ENCODE results near the gene ZNF526. TPM values are rescaled to one million over a fixed set of nuclear protein-coding genes. Genes with fewer than 3 reads are reported as not detected.

Gene ZNF526, protein sequence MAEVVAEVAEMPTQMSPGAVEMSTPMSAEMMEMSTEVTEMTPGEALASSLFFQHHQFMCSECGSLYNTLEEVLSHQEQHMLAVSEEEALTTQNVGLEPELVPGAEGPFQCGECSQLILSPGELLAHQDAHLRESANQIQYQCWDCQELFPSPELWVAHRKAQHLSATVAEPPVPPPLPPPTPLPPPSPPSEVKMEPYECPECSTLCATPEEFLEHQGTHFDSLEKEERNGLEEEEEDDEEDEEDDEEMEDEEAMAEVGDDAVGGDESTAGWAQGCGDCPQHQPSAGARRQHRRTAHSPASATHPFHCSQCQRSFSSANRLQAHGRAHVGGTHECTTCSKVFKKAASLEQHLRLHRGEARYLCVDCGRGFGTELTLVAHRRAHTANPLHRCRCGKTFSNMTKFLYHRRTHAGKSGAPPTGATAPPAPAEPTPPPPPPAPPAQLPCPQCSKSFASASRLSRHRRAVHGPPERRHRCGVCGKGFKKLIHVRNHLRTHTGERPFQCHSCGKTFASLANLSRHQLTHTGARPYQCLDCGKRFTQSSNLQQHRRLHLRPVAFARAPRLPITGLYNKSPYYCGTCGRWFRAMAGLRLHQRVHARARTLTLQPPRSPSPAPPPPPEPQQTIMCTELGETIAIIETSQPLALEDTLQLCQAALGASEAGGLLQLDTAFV
- 8.7 and 9.1 TPM in 2 replicates for total RNA-seq

DNA sequence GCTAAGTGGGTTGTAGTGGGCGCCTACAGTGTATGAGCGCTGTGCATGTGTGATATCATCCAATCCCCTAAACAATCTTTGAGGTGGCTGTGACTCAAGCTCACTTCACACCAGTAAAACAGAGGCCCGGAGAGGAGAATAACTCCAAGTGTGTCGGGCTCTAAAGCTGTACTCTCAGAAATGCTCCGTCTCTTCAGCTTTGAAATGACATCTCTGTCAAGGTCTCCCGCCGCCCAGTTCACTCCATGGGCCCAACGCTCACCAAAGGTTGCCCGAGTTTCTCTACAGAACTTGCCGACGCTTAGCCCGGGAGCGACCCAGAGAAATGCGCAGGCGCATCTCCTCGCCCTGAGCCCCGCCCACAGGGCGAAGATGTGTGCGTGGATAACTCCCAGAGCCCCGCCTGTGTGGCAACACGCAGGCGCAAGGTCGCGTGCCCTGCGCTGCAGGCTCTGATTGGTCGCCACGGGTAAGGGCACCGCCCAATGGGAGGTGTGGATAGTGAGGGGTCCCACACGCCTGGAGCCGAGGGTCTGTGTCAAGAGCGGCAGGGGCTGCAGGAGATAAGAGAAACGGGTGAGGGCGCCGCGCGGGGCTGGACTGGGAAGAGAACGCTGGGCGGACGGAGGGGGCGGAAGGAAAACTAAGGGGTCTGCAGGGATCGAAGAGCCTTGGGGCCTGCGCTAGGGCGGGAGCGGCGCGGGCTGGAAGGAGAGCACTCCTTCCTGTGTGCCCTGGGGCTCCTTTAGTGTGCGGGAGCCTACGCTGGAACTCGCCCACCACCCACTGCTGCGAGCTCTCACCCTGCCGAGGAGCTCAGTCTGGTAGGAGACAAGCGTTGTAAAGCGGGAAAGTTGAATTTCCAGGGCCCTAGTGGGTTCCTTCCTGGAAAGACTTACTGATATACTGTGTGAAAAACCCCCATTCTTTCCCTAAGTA, at the start of gene ZNF526:
TSS of gene ZNF526 (plus strand) at position 501 of the 939 bp plus-strand sequence. CDS start 4,092 bp downstream, outside the sequence.

DNA sequence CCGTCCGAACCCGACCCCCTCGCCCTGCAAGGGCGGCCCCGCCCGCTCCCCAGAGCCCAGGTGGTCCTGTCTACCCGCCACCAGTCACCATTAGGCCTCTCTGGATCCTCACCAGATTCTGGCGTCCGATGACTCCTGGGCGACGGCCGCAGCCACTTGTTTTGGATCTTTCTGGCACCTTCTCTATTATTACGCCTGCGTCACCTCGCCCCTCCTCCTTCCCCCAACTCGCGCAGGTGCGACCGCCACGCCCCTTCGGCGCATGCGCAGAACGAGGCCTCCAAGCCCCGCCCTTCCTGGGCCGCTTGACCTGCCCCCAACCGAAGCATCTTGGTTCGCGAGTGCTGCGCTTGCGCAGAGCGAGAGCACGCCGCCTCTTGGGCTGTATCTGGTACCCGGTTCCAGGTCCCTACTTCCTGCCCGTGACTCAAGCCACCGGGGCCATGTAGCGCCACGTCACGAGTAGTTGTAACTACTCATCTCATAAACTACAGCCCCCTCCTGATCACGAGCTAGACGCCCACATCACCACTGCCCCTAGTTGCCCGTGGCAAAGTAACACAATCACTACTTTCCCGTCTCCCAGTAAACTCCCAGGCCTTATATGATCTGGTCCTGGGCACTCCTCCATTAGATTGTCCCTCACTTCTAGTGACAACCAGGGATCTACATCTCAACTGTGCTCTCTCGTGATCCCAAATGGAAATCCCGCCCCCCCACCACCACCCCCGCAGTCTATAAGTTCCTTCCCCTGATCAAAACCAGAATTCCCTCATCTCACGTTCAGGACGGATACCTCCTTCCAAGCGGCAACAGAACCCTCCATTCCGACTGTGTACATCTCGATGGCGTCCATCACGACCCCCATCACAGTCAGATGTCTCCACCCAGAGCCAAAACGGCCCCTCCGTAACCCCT, 2.3 kb upstream of the ZNF526 start, which contains the start of gene DEDD2:
TSS of gene DEDD2 (minus strand) at position 158 of the 918 bp plus-strand sequence. CDS start 670 bp downstream, outside the sequence.

DNA sequence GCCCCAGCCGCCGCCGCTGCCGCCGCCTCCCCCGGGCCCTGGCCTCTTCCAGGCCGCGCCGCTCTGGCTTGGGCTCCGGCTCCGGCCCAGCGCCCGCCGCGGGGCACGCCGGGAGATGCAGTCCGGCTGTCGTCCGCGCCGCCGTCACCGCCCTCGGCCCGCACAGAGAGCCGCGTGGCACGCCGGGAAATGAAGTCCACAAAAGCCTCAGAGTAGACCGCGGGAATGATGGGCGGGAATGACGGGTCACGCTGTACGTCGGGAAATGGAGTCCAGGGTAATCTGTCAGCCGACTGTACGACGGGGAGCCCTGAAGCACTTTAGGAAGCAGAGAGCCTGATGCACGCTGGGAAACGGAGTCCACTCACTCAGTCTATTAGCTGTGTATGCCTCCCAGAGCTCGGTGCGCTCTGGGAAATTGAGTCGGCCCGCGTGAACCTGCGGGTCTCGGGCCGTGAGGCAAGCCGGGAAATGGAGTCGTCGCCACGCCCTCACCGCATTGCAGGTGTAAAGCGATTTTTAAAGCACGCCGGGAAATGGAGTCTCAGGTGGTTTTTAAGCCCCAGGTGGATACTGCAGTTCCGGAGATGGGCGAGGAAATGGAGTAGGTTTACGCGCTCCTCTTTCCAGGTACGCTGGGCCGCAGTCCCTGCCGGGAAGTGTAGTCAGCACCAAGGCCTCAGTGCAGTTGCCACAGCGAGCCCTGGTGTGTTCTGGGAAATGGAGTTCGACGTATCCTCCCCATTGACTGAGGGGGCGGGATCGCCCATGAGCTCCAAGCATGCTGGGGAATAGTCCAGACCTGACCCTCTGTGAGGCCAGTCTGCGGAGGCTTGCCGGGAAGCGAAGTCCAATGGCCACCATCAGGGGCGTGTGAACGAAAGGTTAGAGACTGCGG, 22.6 kb downstream of the ZNF526 start, which contains the start of gene GSK3A:
TSS of gene GSK3A (minus strand) at position 91 of the 898 bp plus-strand sequence. CDS start 137 bp downstream, outside the sequence.

GRCh38 chr19:42254850-42255765, 35.0 kb downstream of the ZNF526 start, which contains the start of gene ERF:
ERF (minus strand) TSS chr19:42255128; CDS start chr19:42254999, 129 bp downstream.

DNA sequence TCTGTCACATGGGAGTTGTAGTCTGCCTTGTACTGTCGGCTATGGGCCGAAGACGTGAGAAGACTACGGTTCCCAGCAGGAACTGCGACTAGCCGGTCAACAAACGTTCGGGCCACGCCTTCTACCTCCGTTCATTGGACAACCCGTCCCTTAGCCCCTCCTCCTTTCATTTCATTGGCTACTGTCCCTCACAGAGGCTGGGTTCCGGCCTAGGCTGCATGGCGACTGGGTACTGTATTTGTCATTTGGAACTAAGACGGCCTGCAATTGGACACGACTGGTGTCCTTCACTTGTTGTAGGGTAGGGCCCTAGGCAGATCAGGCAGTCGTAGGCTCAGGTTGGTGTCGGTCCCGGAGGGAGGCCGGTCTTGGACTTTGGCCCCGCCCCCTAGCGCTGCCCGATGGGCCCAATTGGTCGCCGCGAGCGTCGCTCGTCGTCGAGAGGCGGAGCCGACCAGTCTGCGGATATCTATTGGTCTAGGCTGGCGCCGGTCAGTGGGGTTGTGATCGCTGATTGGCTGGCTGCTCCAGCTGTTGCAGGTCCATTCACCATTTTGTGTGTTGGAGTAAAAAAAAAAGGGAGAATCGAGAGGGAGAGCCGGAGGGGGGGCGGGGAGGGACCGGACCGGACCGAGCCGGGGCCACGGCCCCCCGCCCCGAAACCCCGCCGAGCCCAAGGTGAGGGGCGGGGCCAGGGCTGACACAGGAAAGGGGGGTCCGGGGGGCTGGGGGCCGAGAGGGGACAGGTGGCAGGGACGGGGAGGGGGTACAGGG, 48.8 kb downstream of the ZNF526 start, which contains the start of gene CIC:
TSS of gene CIC (plus strand) at position 549 of the 774 bp plus-strand sequence. CDS start 2,532 bp downstream, outside the sequence.

Other genes starting within 250 kb of the ZNF526 start
- gene ATP1A3, start 226.1 kb upstream of the ZNF526 start, total RNA-seq: 4.9 TPM in 1 of 2 replicates, not detected in the other
- not detected in 2 replicates for gene GRIK5, start 150.1 kb upstream of the ZNF526 start, total RNA-seq
- 10.3 and 13.3 TPM in 2 replicates for gene ZNF574, start 144.1 kb upstream of the ZNF526 start, total RNA-seq
- gene POU2F2, start 87.9 kb upstream of the ZNF526 start, total RNA-seq: 2.9 TPM in 1 of 2 replicates, not detected in the other
- 30.7 and 37.1 TPM in 2 replicates for gene DEDD2, start 2.6 kb upstream of the ZNF526 start, total RNA-seq
- gene GSK3A, start 22.3 kb downstream of the ZNF526 start, total RNA-seq: 17.0 and 19.3 TPM in 2 replicates
- 51.8 and 66.6 TPM in 2 replicates for gene ERF, start 34.8 kb downstream of the ZNF526 start, total RNA-seq
- 28.9 and 32.9 TPM in 2 replicates for gene CIC, start 48.9 kb downstream of the ZNF526 start, total RNA-seq
- gene PRR19, start 81.8 kb downstream of the ZNF526 start, total RNA-seq: not detected in 2 replicates
- 15.1 and 17.1 TPM in 2 replicates for gene PAFAH1B3, start 82.3 kb downstream of the ZNF526 start, total RNA-seq
- gene TMEM145, start 93.0 kb downstream of the ZNF526 start, total RNA-seq: 1.3 TPM in 1 of 2 replicates, not detected in the other
- 29.1 and 34.3 TPM in 2 replicates for gene MEGF8, start 105.3 kb downstream of the ZNF526 start, total RNA-seq
- not detected in 2 replicates for gene CNFN, start 170.0 kb downstream of the ZNF526 start, total RNA-seq
- gene LIPE, start 207.1 kb downstream of the ZNF526 start, total RNA-seq: 2.2 and 3.4 TPM in 2 replicates
- not detected in 2 replicates for gene CXCL17, start 222.6 kb downstream of the ZNF526 start, total RNA-seq